T-helper 2 cell (primary cell): ENCODE results near the gene WNT10A.

ENCODE experiments used
- DNase-seq, 5 experiments: peaks; one replicate each; pipeline versions ENCODE4 v3.0.0 to v3.0.0-alpha.2; 2012 to 2022

WNT10A gene

GRCh38 chr2:218857371-218858137 is 23.1 kb upstream of the WNT10A start:
- no peak for DNase-seq

- DNase-seq: no peak
Observed at GRCh38 chr2:218858138-218858445, 22.6 kb upstream of the WNT10A start.

- DNase-seq: no peak
Observed at GRCh38 chr2:218858671-218859555, 21.7 kb upstream of the WNT10A start.

- DNase-seq: no peak
Observed at GRCh38 chr2:218859556-218859987, 21.1 kb upstream of the WNT10A start, which contains the start of gene WNT6. TSS of gene WNT6 (plus strand) at chr2:218859805. CDS start at chr2:218860038, 233 bp downstream.

GRCh38 chr2:218859988-218860831 is 20.4 kb upstream of the WNT10A start:
- no peak for DNase-seq

- DNase-seq: no peak
Observed at GRCh38 chr2:218860950-218861381, 19.7 kb upstream of the WNT10A start.

GRCh38 chr2:218861645-218862318 is 18.9 kb upstream of the WNT10A start:
- no peak for DNase-seq

- no peak for DNase-seq
Observed at GRCh38 chr2:218863021-218863520, 17.6 kb upstream of the WNT10A start.

GRCh38 chr2:218865396-218865795 is 15.3 kb upstream of the WNT10A start:
- no peak for DNase-seq

- no peak for DNase-seq
Observed at GRCh38 chr2:218865999-218866398, 14.7 kb upstream of the WNT10A start.

- no peak for DNase-seq
Observed at GRCh38 chr2:218867900-218868299, 12.8 kb upstream of the WNT10A start.

GRCh38 chr2:218869064-218869463 is 11.6 kb upstream of the WNT10A start:
- DNase-seq: no peak

GRCh38 chr2:218870984-218871344 is 9.7 kb upstream of the WNT10A start:
- no peak for DNase-seq

GRCh38 chr2:218871345-218872302 is 9.0 kb upstream of the WNT10A start:
- DNase-seq: peak in 1 of 5 experiments; percentile 55

GRCh38 chr2:218872645-218873358 is 7.8 kb upstream of the WNT10A start:
- DNase-seq: no peak

- peak in 1 of 5 experiments; percentile 46 for DNase-seq
Observed at GRCh38 chr2:218873359-218874194, 7.1 kb upstream of the WNT10A start.

GRCh38 chr2:218875692-218876246 is 4.9 kb upstream of the WNT10A start:
- no peak for DNase-seq

GRCh38 chr2:218876562-218877219 is 4.0 kb upstream of the WNT10A start:
- DNase-seq: peak in 4 of 5 experiments; percentile 58 to 62 (median 60)
